Measurements from ENCODE around the gene DBNL.
"Not testable (repeated sequence)": the region's sequence is repeated elsewhere in the genome, so short reads cannot be mapped to it uniquely, and the experiment has no call there.

DNA sequence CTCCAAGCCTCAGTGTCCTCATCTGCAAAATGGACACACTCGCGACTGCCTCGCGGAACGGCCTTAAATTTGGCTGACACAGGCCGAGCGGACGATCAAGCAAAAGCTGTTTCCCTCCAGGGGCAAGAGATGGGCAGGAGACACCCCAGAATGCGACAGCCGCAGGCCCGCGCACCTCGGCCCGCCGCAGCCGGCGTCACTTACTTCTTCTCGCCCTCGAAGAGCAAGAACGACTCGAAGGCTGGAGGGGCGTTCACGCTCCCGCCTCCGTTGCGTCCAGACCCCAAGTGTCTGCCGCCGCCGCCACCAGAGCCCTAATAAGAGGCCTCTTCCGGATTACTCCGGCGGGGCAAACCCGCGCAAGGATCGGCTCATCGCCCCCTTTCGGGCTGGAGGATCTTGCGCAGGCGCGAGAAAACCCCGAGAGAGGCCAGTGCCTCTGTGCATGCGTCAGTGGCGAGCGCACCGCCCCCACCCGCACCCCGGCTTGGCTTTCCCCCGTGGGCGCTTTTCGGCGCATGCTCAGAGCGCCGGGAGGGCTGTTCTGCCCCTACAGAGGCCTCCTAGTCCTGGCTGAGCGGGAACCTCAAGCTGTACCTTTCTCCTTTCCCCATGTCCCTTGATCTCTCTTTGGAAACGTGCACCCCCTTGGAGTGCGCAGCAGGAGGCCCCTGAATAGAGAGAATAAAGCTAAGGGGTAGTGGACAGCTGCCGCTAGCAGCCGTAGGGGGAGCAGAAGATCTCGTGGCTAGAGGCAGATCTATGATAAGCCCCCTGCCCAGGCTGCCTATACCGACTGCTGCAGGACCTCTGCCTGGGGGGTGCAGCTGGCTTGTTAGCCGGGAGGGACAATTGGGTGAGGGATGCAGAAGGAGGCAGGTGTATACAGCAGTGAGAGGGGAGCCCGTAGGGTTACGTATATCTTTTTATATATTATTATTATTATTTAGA is 25.4 kb upstream of the DBNL start:
- not testable (repeated sequence) for TF ChIP-seq EZH2 (IDR thresholded peaks at IDR 0.05; ENCODE audit: borderline replicate concordance); EZH2phosphoT487 (IDR thresholded peaks at IDR 0.05; ENCODE audit: low read depth, severe bottlenecking, unreplicated experiment)
- TF ChIP-seq, protein P1, sequence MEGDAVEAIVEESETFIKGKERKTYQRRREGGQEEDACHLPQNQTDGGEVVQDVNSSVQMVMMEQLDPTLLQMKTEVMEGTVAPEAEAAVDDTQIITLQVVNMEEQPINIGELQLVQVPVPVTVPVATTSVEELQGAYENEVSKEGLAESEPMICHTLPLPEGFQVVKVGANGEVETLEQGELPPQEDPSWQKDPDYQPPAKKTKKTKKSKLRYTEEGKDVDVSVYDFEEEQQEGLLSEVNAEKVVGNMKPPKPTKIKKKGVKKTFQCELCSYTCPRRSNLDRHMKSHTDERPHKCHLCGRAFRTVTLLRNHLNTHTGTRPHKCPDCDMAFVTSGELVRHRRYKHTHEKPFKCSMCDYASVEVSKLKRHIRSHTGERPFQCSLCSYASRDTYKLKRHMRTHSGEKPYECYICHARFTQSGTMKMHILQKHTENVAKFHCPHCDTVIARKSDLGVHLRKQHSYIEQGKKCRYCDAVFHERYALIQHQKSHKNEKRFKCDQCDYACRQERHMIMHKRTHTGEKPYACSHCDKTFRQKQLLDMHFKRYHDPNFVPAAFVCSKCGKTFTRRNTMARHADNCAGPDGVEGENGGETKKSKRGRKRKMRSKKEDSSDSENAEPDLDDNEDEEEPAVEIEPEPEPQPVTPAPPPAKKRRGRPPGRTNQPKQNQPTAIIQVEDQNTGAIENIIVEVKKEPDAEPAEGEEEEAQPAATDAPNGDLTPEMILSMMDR (IDR thresholded peaks at IDR 0.05; ENCODE audit: poor library complexity) = peak; percentile 86
